ENCODE data around the gene ORAI2. TPM values are rescaled to one million over a fixed set of nuclear protein-coding genes. Genes with fewer than 3 reads are reported as not detected.

ORAI2 gene
- polyA plus RNA-seq, 1 donor from 2014 or later = 36.3 TPM

DNA sequence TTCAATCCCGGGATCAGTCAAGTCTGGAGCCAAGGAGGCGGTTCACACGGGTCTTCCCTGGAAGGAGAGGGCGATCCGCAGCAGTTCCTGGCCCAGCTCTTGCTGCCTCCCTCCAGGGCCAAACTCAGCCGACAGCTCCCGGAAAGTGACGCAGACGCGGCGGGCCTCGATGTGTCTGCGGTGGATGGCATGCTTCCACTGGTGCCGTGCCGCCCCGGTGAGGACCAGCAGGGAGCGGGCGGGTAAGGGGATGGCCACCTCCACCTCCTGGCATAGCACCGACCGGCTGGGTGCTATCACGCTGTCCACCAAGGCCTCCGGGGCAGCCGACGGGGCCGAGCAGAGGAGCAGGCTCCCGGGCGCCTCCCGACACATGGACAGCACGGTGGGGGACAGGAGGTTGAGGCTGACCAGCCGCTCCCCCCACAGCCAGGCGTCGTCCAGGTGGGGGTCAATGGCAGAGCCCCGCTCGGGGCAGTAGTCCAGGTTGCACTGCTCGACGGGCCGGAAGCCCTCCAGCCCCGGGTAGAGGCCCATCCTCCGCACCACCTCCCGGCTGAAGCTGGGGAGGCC is 24.1 kb downstream of the ORAI2 start:
- Histone ChIP-seq H3F3A (ENCODE audit: insufficient read depth, low read length, poor library complexity, severe bottlenecking) (no peaks in the 10 kb centered on the region), H3K9ac (ENCODE audit: low read length) (no peak overlapping the region), H2AFZ (ENCODE audit: low read depth, low read length) (no peak overlapping the region)

DNA sequence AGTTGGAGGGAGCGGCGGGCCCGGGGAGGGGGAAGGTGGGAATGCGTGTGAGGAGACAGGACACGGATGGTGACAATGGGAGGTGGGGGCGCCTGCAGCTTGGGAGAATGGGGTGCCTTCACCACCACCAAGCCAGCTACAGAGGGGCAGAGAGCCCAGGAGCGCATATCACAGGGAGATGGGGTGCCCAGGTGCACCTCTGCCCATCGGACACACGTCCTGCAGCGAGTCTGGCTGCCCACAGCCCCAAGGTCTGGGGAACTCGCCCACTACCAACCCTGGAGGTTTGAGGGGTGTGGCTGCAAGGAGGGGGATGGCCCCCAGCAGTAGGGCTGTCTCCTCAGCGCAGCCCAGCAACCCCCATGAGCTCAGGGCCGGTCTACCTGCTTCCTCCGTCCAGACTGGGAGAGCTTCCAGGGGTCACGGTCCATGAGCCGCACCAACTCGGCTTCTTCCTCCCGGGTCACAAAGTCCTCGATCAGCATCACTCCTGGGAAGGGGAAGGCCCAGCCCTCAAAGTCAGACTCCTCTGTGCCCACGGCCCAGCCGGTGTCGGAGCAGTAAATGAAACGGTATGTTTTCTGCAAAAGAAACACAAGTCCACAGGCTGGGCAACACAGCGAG is 26.0 kb downstream of the ORAI2 start:
- TF ChIP-seq SMC3 (conservative IDR thresholded peaks at IDR 0.05; ENCODE audit: poor library complexity) (no peak), EP300 (conservative IDR thresholded peaks at IDR 0.05; ENCODE audit: poor library complexity, severe bottlenecking) (no peak)
- Histone ChIP-seq H3K4me2 (ENCODE audit: low read length) (no peak overlapping the region), H4K20me1 (ENCODE audit: insufficient read depth) (no peaks in the 10 kb centered on the region), H3K27ac (ENCODE audit: low read length) (no peak overlapping the region), H3K79me2 (replicated peaks; ENCODE audit: insufficient read depth, low read length) (peaks cover 15% of the 10 kb centered on the region), H3K9me2 (ENCODE audit: insufficient read depth, low read length) (no peaks in the 10 kb centered on the region), H3K36me3 (ENCODE audit: insufficient read depth, low read length) (no peaks in the 10 kb centered on the region), H2AFZ (ENCODE audit: low read depth, low read length) (no peak overlapping the region), H3K4me3 (ENCODE audit: low read length) (no peak overlapping the region), H3F3A (ENCODE audit: insufficient read depth, low read length, poor library complexity, severe bottlenecking) (no peaks in the 10 kb centered on the region), H3K9ac (ENCODE audit: low read length) (no peak overlapping the region), H3K9me3 (ENCODE audit: low read length) (no peaks in the 10 kb centered on the region), H3K27me3 (ENCODE audit: insufficient read depth, low read depth, low read length) (no peaks in the 10 kb centered on the region)

More for the DNA sequence above, 24.1 kb downstream of the ORAI2 start:
- no peaks in the 10 kb centered on the region for H3K27me3 ChIP-seq (ENCODE audit: insufficient read depth, low read depth, low read length)
- no peaks in the 10 kb centered on the region for H3K9me2 ChIP-seq (ENCODE audit: insufficient read depth, low read length)
- H3K9me3 ChIP-seq (ENCODE audit: low read length) = no peaks in the 10 kb centered on the region
- H3K4me2 ChIP-seq (ENCODE audit: low read length) = no peak overlapping the region
- no peak overlapping the region for H3K4me3 ChIP-seq (ENCODE audit: low read length)
- no peak overlapping the region for H3K27ac ChIP-seq (ENCODE audit: low read length)
- H4K20me1 ChIP-seq (ENCODE audit: insufficient read depth) = no peaks in the 10 kb centered on the region
- H3K79me2 ChIP-seq (replicated peaks; ENCODE audit: insufficient read depth, low read length) = peaks cover 5% of the 10 kb centered on the region
- TF ChIP-seq TAF1 (IDR thresholded peaks at IDR 0.05; ENCODE audit: low read depth) (no peak), RAD21 (conservative IDR thresholded peaks at IDR 0.05) (no peak), EP300 (conservative IDR thresholded peaks at IDR 0.05; ENCODE audit: poor library complexity, severe bottlenecking) (no peak)
- TF ChIP-seq, protein P1, sequence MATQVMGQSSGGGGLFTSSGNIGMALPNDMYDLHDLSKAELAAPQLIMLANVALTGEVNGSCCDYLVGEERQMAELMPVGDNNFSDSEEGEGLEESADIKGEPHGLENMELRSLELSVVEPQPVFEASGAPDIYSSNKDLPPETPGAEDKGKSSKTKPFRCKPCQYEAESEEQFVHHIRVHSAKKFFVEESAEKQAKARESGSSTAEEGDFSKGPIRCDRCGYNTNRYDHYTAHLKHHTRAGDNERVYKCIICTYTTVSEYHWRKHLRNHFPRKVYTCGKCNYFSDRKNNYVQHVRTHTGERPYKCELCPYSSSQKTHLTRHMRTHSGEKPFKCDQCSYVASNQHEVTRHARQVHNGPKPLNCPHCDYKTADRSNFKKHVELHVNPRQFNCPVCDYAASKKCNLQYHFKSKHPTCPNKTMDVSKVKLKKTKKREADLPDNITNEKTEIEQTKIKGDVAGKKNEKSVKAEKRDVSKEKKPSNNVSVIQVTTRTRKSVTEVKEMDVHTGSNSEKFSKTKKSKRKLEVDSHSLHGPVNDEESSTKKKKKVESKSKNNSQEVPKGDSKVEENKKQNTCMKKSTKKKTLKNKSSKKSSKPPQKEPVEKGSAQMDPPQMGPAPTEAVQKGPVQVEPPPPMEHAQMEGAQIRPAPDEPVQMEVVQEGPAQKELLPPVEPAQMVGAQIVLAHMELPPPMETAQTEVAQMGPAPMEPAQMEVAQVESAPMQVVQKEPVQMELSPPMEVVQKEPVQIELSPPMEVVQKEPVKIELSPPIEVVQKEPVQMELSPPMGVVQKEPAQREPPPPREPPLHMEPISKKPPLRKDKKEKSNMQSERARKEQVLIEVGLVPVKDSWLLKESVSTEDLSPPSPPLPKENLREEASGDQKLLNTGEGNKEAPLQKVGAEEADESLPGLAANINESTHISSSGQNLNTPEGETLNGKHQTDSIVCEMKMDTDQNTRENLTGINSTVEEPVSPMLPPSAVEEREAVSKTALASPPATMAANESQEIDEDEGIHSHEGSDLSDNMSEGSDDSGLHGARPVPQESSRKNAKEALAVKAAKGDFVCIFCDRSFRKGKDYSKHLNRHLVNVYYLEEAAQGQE (IDR thresholded peaks at IDR 0.05; ENCODE audit: borderline replicate concordance) = no peak
- no peaks in the 10 kb centered on the region for H3K36me3 ChIP-seq (ENCODE audit: insufficient read depth, low read length)

DNA sequence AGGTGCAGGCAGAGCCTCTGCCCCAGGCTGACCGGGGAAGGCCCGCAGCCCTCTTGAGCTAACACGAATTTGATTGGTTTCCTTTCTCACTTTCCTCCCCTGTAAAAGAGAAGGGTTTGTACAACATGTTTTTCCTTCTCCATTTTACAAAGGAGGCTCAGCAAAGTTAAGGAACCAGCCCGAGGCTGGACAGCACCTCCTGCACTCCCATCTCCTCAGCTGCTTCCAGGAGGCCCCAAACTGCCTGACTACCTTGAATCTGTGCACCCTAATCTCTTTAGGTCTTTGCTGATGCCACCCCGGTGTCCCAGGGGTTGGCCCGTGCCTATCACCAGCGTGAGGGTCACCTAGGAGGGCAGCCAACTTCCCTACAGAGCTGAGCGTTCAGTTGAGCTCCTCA is 27.1 kb downstream of the ORAI2 start:
- H3K9me3 ChIP-seq (ENCODE audit: low read length) = no peaks in the 10 kb centered on the region
- H3K9me2 ChIP-seq (ENCODE audit: insufficient read depth, low read length) = no peaks in the 10 kb centered on the region
- no peaks in the 10 kb centered on the region for H3K27me3 ChIP-seq (ENCODE audit: insufficient read depth, low read depth, low read length)
- H3K4me2 ChIP-seq (ENCODE audit: low read length) = no peak overlapping the region
- H2AFZ ChIP-seq (ENCODE audit: low read depth, low read length) = no peak overlapping the region
- no peak overlapping the region for H3K27ac ChIP-seq (ENCODE audit: low read length)
- no peaks in the 10 kb centered on the region for H3F3A ChIP-seq (ENCODE audit: insufficient read depth, low read length, poor library complexity, severe bottlenecking)
- H3K4me3 ChIP-seq (ENCODE audit: low read length) = no peak overlapping the region
- H3K79me2 ChIP-seq (replicated peaks; ENCODE audit: insufficient read depth, low read length) = peaks cover 17% of the 10 kb centered on the region
- no peaks in the 10 kb centered on the region for H3K36me3 ChIP-seq (ENCODE audit: insufficient read depth, low read length)
- no peaks in the 10 kb centered on the region for H4K20me1 ChIP-seq (ENCODE audit: insufficient read depth)
- no peak overlapping the region for H3K9ac ChIP-seq (ENCODE audit: low read length)
- TF ChIP-seq EZH2 (IDR thresholded peaks at IDR 0.05; ENCODE audit: borderline replicate concordance, insufficient read depth, low read length, poor library complexity, severe bottlenecking) (no peak), EP300 (conservative IDR thresholded peaks at IDR 0.05; ENCODE audit: poor library complexity, severe bottlenecking) (no peak), POLR2AphosphoS5 (IDR thresholded peaks at IDR 0.05) (no peak), TAF1 (IDR thresholded peaks at IDR 0.05; ENCODE audit: low read depth) (no peak), RAD21 (conservative IDR thresholded peaks at IDR 0.05) (no peak), SMC3 (conservative IDR thresholded peaks at IDR 0.05; ENCODE audit: poor library complexity) (no peak), MXI1 (conservative IDR thresholded peaks at IDR 0.05; ENCODE audit: poor library complexity, severe bottlenecking) (no peak)
- TF ChIP-seq, protein P1 (IDR thresholded peaks at IDR 0.05; ENCODE audit: borderline replicate concordance) = no peak
- TF ChIP-seq, protein P2, sequence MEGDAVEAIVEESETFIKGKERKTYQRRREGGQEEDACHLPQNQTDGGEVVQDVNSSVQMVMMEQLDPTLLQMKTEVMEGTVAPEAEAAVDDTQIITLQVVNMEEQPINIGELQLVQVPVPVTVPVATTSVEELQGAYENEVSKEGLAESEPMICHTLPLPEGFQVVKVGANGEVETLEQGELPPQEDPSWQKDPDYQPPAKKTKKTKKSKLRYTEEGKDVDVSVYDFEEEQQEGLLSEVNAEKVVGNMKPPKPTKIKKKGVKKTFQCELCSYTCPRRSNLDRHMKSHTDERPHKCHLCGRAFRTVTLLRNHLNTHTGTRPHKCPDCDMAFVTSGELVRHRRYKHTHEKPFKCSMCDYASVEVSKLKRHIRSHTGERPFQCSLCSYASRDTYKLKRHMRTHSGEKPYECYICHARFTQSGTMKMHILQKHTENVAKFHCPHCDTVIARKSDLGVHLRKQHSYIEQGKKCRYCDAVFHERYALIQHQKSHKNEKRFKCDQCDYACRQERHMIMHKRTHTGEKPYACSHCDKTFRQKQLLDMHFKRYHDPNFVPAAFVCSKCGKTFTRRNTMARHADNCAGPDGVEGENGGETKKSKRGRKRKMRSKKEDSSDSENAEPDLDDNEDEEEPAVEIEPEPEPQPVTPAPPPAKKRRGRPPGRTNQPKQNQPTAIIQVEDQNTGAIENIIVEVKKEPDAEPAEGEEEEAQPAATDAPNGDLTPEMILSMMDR (IDR thresholded peaks at IDR 0.05; ENCODE audit: poor library complexity, severe bottlenecking) = no peak
